ENCODE results near the gene SORCS2. TPM values are rescaled to one million over a fixed set of nuclear protein-coding genes. Genes with fewer than 3 reads are reported as not detected.
A peak's percentile ranks its signal among the peaks of the same experiment; 100 is the strongest.

SORCS2 gene
- total RNA-seq, 6 donors from 2014 or later = 2.2 to 28.3 (median 7.2) TPM

DNA sequence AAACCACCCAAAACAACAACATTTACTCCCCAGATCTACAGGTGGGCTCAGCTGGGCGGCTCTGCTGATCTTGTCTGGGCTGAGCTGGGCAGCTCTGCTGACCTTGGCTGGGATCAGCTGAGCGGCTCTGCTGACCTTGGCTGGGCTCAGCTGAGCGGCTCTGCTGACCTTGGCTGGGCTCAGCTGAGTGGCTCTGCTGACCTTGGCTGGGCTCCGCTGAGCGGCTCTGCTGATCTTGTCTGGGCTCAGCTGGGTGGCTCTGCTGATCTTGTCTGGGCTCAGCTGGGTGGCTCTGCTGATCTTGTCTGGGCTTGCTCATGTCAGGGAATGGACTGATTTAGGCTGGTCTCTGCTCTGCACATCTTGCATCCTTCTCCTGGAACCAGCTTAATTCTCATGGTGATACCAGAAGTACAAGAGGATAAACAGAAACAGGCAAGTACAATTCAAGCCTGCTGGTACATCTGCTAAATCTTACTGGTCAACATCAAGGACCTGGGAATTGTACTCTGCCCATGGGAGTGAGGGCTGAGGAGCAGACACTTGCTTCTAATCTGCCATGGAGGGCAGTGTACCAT is 490.9 kb downstream of the SORCS2 start:
- Histone ChIP-seq H3K27ac (no peak overlapping the region), H3K4me1 (no peaks in the 10 kb centered on the region), H3K4me3 (no peak overlapping the region), H3K36me3 (no peaks in the 10 kb centered on the region), H3K9me3 (peaks cover 0 to 18% (median 15%) of the 10 kb centered on the region in 4 donors), H3K27me3 (no peaks in the 10 kb centered on the region)
- 92% methylated on average over 4 of the region's 5 CpGs; no CpG with 5 or more reads in 1 of the 2 donors for WGBS, 2 donors
- no peak for DNase-seq
- TF ChIP-seq EP300 (IDR thresholded peaks at IDR 0.05) (no peak), POLR2AphosphoS5 (IDR thresholded peaks at IDR 0.05) (no peak)
- TF ChIP-seq, protein P1, sequence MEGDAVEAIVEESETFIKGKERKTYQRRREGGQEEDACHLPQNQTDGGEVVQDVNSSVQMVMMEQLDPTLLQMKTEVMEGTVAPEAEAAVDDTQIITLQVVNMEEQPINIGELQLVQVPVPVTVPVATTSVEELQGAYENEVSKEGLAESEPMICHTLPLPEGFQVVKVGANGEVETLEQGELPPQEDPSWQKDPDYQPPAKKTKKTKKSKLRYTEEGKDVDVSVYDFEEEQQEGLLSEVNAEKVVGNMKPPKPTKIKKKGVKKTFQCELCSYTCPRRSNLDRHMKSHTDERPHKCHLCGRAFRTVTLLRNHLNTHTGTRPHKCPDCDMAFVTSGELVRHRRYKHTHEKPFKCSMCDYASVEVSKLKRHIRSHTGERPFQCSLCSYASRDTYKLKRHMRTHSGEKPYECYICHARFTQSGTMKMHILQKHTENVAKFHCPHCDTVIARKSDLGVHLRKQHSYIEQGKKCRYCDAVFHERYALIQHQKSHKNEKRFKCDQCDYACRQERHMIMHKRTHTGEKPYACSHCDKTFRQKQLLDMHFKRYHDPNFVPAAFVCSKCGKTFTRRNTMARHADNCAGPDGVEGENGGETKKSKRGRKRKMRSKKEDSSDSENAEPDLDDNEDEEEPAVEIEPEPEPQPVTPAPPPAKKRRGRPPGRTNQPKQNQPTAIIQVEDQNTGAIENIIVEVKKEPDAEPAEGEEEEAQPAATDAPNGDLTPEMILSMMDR (IDR thresholded peaks at IDR 0.05) = no peak
- no peak for ATAC-seq (ENCODE audit: low FRiP score in 2 of 2)

DNA sequence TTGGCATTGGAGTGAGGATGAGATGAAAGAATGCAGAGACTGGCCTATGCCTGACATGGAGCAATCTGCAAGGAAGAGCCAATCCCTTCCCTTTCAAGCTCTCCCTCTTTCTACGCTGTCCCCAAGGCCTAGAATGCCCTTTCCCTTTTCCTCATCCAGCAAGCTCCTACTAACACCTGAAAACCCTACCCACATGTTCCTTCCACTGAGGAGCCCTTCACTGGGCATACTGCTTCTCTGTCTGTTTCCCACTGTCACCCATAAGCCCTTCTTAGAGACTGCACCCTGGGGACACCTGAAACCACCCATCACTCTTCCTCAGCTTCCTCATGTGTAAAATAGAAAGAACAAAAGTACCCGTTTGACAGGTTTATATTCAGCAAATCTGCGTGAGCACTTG is 492.0 kb downstream of the SORCS2 start:
- H3K27me3 ChIP-seq = no peaks in the 10 kb centered on the region
- H3K4me3 ChIP-seq = no peak overlapping the region
- H3K9me3 ChIP-seq = peaks cover 0 to 18% (median 15%) of the 10 kb centered on the region in 4 donors
- TF ChIP-seq POLR2AphosphoS5 (IDR thresholded peaks at IDR 0.05) = no peak
- no peak for TF ChIP-seq POLR2A (IDR thresholded peaks at IDR 0.05)
- TF ChIP-seq EP300 (IDR thresholded peaks at IDR 0.05) = no peak
- TF ChIP-seq, protein P1 (IDR thresholded peaks at IDR 0.05) = no peak
- ATAC-seq (ENCODE audit: low FRiP score in 2 of 2) (no peak), DNase-seq (no peak)
- no peaks in the 10 kb centered on the region for H3K4me1 ChIP-seq
- WGBS, 2 donors = 74 to 81% methylated on average over 3 of the region's 3 CpGs
- no peaks in the 10 kb centered on the region for H3K36me3 ChIP-seq
- no peak overlapping the region for H3K27ac ChIP-seq

GRCh38 chr4:7686070-7686870 is 493.9 kb downstream of the SORCS2 start:
- DNase-seq = no peak
- WGBS, 2 donors = 84 to 88% methylated on average over 11 to 16 of the region's 19 CpGs
- Histone ChIP-seq H3K4me1 (no peaks in the 10 kb centered on the region), H3K4me3 (no peak overlapping the region), H3K27me3 (no peaks in the 10 kb centered on the region), H3K36me3 (no peaks in the 10 kb centered on the region), H3K9me3 (peaks cover 0 to 18% (median 15%) of the 10 kb centered on the region in 4 donors), H3K27ac (no peak overlapping the region)
- TF ChIP-seq EP300 (IDR thresholded peaks at IDR 0.05) = no peak
- TF ChIP-seq POLR2A (IDR thresholded peaks at IDR 0.05) = no peak
- TF ChIP-seq, protein P1 (IDR thresholded peaks at IDR 0.05) = no peak
- TF ChIP-seq POLR2AphosphoS5 (IDR thresholded peaks at IDR 0.05) = no peak
- ATAC-seq (ENCODE audit: low FRiP score in 2 of 2) = peak in 1 of 2 donors; percentile 11

- Histone ChIP-seq H3K4me3 (no peak overlapping the region), H3K9me3 (peaks cover 0 to 18% (median 15%) of the 10 kb centered on the region in 4 donors), H3K36me3 (no peaks in the 10 kb centered on the region), H3K27ac (no peak overlapping the region), H3K27me3 (no peaks in the 10 kb centered on the region), H3K4me1 (no peaks in the 10 kb centered on the region)
- TF ChIP-seq POLR2A (IDR thresholded peaks at IDR 0.05) (no peak), EP300 (IDR thresholded peaks at IDR 0.05) (no peak), POLR2AphosphoS5 (IDR thresholded peaks at IDR 0.05) (no peak)
- TF ChIP-seq, protein P1 (IDR thresholded peaks at IDR 0.05) = no peak
- WGBS, 2 donors = 90 to 91% methylated on average over 9 of the region's 9 CpGs
- DNase-seq (no peak), ATAC-seq (ENCODE audit: low FRiP score in 2 of 2) (no peak)
Measured at GRCh38 chr4:7687006-7687405, 494.7 kb downstream of the SORCS2 start.
